CD4-positive, alpha-beta T cell treated with Interleukin-4 for 1 hour (primary cell): Measurements from ENCODE around the gene TPRKB.
"Not testable (repeated sequence)": the region's sequence is repeated elsewhere in the genome, so short reads cannot be mapped to it uniquely, and the experiment has no call there.

Experiments used
- DNase-seq, 2 donors: peaks; one replicate each; pipeline ENCODE4 v3.0.0-alpha.2; 2020 to 2022

TPRKB gene

DNA sequence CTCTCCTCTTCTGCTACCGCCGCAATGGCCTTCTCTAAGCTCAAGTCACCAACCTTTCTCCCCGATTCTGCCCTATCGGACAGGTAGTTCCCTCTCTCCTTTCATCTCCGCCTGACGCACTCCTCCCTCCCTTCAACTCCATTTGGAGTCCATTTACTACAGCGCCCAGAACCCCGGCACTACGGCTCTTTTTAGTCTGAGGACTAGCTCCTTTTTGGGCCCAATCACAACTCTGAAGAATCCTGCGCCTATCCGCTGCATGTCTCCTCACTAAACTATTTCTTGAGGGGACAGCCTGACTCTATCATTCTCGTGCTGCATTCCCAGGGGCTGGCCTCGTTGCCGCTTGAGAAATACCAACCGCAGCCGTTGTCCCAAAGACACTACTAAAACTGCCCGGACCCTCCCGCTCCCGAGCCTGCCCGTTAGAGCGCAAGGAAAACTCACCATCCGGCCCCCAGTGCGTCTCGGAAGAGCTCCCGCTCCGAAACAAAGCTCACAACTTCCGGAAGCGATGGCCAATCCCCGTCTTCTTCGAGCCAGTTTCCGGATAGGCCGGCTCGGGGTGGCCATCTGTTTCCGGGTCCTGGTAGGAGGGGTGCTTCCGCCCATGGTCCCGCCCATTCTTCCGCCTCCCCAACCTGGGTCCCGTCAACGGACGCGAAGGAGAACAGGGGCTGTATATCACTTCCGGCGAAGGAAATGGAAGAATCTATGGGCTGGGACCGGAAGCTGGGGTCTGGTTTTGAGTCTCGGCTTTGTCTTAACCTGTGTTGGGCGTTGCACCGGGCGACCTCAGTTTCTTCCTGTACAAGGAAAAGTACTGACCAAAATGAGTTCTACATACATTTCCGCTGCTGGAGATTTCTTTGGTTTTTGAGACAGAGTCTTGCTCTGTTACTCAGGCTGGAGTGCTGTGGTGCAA, at the start of gene TPRKB:
Gene TPRKB, minus strand, starts transcription at position 491 of the 925 bp plus-strand sequence. CDS start 2,776 bp downstream, outside the sequence.
- peak; percentile 96 to 97 for DNase-seq

DNA sequence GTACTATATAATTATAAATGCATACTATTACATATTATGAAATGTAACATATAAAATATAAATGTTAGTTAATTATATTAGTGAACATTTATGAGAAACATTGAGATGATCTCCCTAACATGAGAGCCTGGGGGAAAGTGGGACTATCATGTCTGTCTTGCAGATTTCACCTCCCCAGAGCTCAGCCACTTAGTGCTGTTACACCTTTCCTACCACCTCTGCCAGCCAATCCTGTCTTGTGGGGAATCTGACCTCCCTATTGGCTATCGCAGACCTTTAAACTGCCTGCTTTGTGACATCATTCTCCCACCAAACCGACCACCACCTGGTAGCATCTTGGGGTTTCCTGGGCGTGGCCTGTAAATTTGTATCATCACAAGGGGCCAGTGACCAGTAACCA, 46.7 kb upstream of the TPRKB start, which contains the start of gene C2orf78:
Gene C2orf78, plus strand, starts transcription at position 301 of the 400 bp plus-strand sequence. CDS start 127 bp downstream, outside the sequence.
- DNase-seq: not testable (repeated sequence)

DNA sequence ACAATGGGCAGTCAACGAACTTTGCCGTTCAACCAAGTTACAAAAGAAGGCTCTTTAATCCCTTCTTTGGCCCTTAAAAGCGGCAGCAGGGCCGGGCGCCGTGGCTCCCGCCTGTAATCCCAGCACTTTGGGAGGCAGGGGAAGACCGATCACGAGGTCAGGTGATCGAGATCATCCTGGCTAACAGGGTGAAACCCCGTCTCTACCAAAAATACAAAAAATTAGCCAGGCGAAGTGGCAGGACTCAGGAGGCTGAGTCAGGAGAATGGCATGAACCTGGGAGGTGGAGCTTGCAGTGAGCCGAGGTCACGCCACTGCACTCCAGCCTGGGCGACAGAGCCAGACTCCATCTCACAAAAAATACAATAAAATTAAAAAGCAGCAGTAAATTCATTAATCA, 46.3 kb upstream of the TPRKB start:
- not testable (repeated sequence) for DNase-seq

DNA sequence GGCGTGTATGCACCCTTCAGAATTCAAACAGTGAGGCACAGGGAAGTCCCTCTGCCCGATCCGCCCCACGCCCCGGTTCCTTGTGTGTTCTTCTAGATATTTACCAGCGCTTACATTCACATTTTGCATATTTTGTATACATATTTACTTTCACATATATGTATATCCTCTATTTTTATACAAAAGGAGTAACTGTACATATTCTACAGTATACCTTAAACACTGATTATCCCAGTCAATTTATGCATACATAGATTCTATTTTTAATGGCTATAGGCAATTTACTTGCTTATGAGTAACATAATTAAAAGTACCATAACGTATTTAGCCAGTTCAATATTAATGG, 43.1 kb upstream of the TPRKB start:
- DNase-seq: no peak

DNA sequence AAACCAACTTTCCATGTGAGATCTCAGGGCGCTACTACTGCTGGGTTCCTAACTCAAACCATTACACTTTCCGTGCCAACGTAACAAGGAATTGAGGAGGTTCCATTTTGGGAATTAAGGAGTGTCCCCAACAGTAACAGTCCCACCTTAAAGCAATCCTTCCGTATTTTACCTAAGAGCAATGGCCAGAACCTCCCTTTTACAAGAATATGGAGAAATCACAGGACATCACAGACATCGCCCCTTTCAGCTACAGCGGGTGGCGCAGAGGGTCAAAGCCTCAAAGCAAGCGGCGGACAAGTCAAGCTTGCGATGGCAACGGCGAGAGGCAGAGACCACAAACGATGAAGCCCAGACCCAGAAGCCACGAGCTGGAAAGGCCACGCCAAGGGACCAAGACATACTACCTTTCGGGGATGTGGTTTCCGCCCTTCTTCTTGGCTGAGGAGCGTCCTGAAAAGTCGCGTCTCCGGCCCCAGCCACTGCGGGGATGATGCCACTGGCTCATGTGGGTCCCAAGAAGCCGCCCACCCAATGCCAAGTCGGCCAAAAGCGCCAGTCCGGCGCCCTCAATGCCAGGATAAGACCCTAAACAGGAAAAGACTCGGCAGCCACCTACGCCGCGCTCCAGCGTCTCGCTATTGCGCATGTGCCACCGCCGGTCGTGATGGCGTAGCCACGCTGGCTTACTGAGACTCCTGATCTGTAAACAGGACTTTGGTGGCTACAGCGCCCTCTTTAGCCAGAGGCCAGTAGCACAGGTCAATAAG, 42.5 kb upstream of the TPRKB start, which contains the start of gene DUSP11:
Gene DUSP11, minus strand, starts transcription at position 637 of the 770 bp plus-strand sequence. Its CDS starts 129 bp downstream, at position 508.
- DNase-seq: peak; percentile 97

DNA sequence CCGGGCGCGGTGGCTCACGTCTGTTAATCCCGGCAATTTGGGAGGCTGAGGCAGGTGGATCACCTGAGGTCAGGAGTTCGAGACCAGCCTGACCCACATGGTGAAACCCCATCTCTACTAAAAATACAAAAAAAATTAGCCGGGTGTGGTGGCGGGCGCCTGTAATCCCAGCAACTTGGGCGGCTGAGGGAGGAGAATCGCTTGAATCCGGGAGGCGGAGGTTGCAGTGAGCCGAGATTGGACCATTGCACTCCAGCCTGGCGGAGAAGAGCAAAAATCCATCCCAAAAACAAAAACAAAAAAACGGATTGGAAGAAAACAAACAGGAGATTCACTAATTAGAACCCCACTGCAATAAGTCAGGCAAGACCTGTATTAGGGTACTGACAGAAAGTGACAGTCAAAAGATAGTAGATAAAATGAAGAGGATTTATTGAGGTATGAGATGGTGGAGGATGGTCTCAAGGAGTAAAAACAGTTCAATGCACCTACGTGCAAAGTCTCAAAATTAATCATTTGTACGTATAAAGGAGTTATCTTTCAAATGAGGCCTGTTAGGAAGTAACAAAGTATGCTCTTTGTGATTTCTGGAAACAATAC, 41.8 kb upstream of the TPRKB start:
- DNase-seq: not testable (repeated sequence)

DNA sequence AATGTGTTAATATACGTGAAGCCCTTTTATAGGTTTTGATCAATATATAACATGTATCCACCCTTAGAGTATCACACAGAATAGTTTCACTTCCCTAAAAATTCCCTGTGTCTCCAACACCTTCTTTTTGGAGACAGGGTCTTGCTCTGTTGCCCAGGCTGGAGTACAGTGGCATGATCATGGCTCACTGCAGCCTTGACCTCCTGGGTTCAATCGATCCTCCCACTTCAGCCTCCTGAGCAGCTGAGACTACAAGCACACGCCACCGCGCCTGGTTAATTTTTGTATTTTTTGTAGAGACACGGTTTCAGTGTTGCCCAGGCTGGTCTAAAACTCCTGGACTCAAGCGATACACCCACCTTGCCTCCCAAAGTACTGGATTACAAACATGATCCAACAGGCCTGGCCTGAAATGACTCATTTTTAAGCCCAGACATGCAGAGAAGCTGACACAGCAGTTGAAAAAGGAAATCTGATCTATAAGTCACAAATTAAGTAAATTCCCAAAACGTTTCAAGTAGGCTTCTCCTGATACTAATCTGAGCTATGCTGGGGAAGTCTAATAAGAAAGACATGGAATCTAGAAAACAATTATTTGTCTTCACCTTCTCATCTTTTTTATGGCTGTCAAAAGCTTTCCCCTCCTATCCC, 39.8 kb upstream of the TPRKB start:
- no peak for DNase-seq

DNA sequence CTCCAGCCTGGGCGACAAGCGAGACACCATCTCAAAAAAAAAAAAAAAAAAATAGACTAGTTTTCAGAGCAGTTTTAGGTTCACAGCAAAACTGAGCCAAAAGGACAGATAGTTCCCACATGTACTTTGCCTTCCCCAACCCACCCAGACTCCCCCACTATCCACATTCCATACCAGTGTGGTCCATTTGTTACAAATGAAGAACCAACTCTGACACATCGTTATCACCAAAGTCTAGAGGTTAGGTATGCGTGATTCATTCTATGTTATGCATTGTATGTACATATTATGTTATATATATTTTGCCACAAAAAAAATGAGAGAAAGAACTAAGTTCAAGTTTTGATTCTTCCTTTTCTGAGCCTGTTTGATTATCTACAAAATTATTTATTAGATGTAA, 39.2 kb upstream of the TPRKB start:
- no peak for DNase-seq

DNA sequence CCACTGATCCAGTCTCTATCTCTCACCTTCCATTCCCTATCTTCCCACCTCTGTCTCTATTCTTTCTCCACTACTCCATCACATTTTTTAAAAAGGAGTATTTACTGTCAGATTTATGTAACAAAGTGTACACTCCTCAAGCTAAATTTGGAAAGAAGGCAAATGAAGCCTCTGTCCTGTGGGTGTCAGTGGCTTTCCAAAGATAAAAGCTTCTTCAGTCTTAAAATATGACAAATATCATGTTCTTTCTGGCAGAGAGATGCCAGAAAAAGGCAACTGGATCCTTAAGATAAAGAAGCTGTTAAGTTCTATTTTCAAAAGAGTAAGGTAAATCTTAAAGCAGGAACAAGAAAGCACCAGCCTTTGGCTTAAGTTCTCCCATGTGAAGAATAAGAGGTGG, 35.7 kb upstream of the TPRKB start:
- DNase-seq: no peak

DNA sequence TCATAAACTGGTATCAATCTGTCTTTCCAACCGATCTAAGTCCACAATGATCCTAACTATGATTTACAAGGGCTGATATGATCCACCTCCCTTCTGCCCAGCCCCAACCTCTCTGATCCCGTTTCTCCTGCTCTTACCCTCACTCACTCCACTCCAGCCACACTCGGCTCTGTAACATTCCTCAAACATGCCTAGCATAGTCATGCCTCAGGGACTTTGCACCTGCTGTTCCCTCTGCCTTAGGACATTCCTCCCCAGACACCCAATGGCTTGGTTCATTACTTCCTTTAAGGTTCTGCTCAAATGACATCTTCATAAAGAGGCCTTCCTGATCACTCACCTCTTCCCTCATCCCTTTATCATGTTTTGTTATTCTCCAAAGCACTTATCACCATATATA, 33.6 kb upstream of the TPRKB start:
- DNase-seq: no peak

DNA sequence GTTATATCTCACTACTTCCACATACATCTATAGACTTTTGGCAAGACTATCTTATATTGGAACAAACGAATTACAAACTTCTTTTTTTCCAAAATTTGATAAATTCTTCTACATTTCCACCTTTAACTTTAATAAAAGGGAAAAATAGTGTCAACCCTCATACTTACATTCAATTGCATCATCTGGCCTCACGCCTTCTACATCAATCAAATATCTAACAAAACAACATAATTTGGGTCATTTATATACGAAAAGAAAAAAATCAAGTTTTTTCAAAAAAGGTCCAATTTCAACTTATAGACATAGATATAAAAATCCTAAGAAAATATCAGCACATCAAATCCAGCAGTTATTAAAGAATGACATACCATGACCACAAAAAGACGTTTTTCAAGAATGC, 29.8 kb upstream of the TPRKB start:
- no peak for DNase-seq

DNA sequence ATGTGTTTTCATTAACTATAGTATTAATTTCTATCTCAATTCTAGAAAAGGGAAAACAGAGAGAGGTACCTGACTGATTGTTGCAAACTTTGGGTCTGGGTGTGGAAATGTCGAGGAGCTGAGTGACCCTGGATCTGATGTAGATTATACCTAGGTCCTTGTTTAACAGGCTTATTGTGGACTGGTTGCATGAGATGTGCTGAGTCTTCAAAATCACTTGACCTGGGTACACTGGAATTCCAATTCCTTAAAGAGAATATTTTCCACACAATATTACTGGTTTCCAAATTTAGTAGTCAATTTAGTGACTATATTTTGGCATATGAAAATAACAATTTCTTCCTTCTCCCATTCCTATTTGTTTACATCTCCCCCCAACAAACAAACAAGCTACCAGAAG, 29.2 kb upstream of the TPRKB start:
- DNase-seq: no peak

DNA sequence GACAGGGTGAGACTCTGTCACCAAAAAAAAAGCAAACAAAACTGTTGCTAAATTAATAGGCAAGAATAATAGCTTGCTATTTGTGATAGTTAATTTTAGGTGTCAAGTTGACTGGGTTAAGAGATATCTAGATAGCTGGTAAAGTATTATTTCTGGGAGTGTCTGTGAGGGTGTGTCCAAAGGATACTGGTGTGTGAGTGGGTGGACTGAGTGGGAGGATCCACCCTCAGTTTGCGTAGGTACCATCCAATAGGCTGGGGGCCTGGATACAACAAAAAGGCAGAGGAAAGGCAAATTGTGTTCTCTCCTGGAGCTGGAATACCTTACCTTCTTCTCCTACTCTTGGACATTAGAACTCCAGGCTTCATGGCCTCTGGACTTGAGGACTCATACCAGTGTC, 27.8 kb upstream of the TPRKB start:
- no peak for DNase-seq

DNA sequence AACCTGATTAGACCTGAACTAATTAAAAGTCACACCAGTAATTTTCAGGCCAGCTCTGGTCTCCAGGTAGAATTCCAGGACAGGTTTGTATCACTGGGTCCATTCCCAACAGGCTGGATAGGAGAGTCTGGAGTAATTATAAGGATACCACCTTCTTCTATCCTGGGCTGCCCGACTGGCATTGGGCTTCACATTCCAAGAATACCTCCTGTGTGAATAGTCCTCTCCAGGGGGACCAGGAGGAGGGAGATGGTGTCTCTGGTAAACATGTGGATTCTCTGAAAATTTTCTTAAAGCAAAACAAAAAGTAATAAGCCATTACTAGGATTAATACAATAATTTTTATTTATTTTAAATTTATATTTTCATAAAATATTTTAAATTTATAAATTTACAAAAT, 25.4 kb upstream of the TPRKB start:
- DNase-seq: no peak

DNA sequence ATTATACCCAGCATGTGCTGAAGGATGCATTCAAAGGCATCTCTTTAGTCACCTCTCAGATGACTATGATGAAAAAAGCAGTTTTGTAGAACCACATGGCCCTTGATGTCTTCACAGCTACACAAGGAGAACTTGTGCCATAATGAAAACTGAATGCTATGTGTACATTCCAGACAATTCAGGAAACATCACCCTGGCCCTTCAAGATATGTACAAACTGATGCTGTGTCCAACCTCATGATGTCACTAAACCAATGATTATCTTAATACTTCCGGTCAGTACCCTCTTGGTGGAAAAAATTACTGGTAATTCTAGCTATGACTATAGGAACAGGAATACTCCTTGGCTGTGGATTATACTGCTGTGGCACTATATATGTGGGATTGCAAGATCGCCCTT, 22.8 kb upstream of the TPRKB start:
- DNase-seq: no peak

DNA sequence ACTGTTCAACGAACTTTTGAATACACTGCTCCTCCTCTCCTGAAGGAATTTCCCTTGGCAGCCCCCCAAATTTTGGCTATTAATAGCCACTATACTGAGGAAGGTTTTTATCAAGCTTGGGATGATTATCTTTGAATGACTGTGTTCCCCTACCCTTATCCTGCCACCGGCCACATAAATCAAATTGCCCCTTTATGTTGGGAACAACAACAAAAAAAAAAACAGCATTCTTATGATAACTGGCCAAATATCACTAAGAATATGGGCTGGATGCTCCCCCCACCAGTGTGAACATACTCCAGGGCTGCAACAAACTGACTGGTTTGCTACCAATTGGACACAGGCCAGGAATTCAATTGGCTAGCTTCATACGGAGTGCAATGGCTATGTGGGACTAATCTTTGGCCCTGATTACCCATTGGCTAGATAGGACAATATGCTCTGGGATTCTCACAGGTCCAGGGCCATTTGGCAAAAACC, 22.2 kb upstream of the TPRKB start:
- no peak for DNase-seq

DNA sequence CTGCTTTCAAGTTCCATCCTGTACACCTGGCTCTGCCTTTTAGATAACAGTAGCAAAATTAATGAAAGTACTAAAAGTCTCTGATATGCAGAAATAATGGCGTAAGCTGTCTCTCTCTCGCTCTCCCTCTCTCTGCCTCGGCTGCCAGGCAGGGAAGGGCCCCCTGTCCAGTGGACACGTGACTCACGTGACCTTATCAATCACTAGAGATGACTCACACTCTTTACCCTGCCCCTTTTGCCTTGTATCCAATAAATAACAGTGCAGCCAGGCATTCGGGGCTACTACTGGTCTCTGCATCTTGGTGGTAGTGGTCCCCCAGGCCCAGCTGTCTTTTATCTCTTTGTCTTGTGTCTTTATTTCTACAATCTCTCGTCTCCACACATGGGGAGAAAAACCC, 17.2 kb upstream of the TPRKB start:
- not testable (repeated sequence) for DNase-seq

DNA sequence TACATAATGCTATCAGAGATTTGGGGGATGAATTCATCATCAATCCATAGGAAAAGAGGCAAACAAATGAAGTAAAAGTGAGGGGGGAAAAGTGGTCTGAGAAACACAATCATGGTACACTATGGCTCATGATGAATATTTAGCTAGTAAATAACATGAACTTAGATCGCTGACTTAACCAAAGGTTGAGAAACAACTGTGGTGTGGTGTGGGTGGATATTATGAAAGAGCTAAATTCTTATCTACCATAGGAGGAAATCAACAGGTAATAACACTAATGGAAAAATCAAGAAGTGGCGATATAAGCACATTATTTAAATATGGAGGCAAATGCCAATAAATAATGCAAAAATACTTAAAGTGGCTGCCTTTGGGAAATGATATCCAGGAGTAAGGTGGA, 12.2 kb upstream of the TPRKB start:
- DNase-seq: no peak

DNA sequence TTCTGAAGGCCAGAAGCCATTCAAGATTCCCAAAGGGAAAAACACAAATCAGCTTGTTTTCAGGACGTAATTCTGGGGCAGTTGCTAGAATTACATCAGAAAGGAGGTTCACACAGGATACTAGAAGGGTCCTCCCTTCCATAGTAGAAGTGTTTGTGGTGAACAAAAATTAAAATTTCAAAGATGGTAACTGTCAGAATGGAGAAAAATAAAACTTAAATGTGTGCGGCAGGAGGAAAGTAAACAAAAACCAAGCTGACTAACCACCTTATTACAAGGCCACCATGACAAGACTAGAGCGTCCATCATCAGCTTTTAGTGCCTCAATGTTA, 9.7 kb upstream of the TPRKB start:
- no peak for DNase-seq

DNA sequence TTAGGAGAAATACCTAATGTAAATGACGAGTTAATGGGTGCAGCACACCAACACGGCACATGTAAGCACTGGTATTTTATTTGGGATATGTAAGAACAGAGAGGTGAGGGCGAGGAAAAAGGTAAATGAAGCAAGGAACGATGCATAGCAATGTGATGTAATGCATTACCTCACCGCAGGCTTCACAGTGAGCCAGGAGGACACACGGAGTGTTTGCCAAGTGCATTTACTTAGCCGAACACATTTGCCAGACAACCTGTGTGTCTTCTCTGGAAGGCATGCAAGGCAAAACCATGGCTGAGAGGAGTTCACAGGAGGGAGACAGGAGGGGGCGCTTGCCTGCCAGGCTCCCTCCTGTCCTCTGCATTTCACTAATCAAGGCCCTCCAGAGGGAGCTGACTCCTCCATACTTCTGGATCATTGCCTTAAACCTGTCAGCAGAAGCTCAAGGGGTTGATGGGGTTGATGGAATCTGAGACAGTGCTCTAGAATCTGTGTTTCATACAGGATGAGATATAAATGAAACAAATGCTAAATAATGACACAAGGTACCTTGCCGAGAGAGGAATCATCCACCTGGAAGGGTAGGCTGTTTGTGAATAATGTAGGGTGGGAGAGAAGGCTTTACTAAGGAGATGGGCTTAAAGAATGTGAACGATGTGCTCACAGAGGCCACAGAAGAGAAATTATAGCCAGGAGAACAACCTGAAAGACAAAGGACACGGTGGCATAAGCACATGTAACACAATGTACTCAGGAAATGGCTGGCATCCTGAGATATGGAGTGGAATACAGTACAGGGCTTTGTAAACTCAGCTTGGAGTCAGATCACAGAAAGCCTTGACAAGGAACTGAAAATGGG, 9.1 kb upstream of the TPRKB start:
- no peak for DNase-seq

DNA sequence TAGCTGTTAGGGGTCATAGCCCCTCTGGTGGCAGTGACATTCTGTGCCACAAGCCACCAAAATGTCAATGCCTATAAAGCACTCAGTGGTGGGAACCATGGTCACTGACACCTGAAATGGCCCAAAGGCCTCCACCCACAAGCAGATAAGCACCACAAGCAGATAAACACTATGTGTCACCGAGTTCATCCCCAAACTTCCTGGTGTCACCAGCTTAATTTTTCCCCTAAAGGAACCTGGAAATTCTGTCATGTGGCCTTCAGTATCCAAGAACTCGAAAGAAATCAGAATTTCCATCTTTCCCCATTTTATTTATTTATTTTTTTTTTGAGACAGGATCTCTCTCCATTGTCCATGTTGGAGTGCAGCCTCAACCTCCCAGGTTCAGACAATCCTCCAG, 3.6 kb upstream of the TPRKB start:
- DNase-seq: no peak

DNA sequence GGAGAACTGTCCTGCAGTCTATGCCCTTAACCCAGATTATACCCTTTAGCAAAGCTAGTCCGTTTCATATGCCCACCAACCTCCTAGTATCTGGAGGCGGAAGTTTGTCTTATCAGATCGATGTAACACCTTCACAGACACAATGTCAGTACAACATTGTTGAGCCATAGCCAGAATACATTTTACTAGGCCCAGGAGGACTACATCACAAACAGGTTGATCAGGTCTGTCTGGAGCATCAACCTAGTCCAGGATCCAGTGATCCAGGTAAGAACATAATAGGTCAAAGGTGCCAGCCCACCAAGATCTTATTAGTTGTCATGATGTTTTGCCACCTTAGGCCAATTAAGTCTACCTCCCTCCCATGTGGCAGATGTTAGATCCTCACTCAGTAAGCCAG, 2.0 kb upstream of the TPRKB start:
- no peak for DNase-seq
